HUDEP-2 (cell line): ENCODE data around the gene SNAPC4.

Source experiments
- DNase-seq, 76 experiments: peaks; one replicate each; lab custom pipeline; 2025; ENCODE audit not compliant: unreplicated experiment in 76 of 76; lab: John Stamatoyannopoulos, UW

The SNAPC4 gene

GRCh38 chr9:136373300-136374182, 26.4 kb downstream of the SNAPC4 start, which contains the start of gene CARD9:
CARD9 (minus strand) TSS chr9:136373669; CDS start chr9:136372078, 1,591 bp downstream.
- no peak for DNase-seq

DNA sequence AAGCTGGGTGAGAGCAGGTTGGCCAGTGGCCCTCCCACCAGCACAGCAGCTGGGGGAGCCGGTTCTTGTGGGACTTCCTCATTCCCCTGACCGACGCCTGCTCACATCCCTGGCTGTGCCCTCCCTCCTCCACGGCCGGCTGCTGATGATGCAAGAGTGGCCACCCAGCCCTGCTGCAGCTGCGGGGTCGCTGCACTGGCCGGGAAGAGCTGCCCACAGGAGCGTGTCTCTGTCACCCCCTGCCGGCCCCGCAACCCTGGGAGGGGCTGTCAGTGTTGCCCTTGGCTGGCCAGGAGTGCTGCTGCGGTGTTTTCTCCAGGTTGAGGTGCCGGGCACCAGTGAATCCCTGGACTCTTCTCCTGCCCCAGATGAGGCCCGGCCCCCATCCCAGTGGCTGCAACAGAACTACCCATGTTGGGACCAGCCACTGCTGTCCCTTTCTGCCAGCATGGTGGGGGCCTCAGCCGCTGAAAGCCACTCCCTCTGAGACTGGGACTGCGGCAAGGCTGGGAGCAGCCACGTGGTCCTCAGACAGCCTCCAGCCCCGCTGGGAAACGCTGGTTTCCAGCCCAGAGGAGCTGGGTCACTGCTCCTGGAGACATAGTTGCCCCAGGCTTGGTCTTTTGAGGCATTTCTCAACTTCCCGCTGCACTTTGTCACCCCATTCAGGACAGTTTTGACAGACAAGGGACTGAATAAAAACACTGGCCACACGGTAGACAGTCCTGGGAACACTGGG, 27.2 kb downstream of the SNAPC4 start:
- DNase-seq, result peak in 9 of 76 experiments; percentile 5 to 41 (median 11)

DNA sequence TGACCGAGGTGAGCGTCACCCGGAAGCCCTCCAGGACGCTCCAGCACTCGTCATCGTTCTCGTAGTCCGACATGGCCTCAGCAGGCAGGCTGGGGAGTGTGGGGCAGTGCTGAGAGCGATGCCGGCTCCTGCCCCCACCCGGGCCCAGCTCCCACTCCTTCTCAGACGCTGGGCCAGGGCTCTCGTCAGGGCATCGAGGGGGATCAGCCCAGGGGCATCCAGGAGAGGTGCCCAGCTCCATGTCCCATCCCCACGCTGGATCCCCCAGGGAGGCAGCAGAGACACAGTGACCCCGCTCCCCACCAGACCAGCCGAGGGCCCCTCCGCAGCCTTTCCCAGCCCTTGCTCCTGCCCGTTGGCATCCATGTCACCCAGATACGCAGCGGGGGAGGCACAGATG, 28.0 kb downstream of the SNAPC4 start:
- no peak for DNase-seq

DNA sequence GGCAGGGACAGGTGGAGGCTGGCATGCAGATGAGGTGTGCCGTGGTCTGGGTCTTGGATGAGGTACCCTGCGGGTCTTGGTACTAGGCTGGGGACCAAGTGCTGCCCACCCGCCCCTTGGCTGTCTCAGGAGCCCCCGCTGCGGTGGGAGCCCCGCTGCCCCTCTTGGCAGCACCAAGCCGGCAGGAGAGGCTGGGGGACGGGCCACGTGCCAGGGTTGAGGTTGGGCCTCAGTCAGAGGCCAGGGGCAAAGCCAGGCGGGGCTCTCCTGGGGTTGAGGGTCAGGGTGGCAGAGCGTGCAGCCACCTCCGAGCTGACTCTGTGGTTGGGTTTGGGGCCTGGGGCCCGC, 28.5 kb downstream of the SNAPC4 start:
- no peak for DNase-seq

GRCh38 chr9:136370687-136371532, 29.1 kb downstream of the SNAPC4 start:
- DNase-seq, result no peak

GRCh38 chr9:136370037-136370436, 29.9 kb downstream of the SNAPC4 start:
- DNase-seq, result no peak

GRCh38 chr9:136368190-136368589, 31.8 kb downstream of the SNAPC4 start:
- no peak for DNase-seq

DNA sequence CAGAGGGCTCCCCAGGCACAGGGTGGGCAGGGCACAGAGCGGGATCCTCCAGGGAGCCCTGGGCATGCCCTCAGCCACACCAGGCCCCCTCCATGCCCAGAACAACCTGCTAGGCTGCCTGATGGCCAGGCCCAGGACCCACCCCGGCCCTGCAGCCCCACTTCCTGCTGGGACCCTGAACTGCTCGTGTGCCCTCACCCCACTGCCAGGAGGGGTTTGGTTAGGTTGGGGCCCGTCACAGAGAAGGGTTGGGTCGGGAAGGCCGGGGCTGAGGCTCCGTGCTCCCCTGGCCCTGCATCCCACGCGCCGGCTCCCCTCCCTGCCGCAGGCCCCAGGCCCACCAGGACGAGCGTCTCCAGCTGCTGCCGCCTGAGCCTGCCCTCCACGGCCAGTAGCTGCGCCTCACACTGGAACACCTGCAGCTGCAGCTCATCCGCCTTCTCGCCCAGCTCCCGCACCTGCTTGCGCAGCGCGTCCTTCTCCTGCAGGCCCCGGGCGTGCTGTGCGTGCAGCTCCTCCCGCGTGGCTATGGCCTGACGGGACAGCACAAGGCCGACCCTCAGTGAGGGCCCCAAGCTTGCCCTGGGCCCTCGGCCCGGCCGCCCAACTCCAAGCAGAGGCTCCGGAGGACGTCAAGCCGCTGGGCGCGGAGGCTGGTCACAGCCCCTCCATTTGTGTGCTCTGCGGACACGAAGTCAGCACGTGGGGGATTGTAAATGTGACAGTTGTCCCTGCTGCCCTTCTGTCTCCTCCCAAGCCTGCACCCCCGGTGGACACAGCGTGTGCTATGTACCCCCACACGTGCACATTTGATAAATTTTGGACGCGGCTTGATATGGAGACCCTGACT, 32.4 kb downstream of the SNAPC4 start:
- DNase-seq, result no peak

DNA sequence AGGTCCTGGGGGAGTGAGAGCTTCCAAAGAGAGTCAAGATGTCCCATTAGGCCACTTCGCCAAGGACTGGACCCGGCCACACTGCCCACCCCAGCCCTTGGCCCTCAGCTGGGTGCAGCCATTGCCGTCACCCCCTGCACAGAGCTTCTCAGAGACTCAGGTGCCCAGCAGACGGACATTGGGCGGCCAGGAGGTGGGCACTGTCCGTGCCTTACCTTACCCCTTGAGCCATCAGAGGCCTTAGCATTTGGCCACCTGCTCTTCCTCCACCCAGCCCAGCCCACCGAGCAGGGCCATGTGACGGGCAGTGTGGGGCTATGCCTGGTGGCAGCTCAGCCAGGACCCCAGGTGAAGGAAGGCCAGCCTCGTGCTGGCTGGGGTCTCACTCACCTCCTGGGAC, 33.1 kb downstream of the SNAPC4 start:
- no peak for DNase-seq

GRCh38 chr9:136365775-136366222, 34.2 kb downstream of the SNAPC4 start:
- no peak for DNase-seq

DNA sequence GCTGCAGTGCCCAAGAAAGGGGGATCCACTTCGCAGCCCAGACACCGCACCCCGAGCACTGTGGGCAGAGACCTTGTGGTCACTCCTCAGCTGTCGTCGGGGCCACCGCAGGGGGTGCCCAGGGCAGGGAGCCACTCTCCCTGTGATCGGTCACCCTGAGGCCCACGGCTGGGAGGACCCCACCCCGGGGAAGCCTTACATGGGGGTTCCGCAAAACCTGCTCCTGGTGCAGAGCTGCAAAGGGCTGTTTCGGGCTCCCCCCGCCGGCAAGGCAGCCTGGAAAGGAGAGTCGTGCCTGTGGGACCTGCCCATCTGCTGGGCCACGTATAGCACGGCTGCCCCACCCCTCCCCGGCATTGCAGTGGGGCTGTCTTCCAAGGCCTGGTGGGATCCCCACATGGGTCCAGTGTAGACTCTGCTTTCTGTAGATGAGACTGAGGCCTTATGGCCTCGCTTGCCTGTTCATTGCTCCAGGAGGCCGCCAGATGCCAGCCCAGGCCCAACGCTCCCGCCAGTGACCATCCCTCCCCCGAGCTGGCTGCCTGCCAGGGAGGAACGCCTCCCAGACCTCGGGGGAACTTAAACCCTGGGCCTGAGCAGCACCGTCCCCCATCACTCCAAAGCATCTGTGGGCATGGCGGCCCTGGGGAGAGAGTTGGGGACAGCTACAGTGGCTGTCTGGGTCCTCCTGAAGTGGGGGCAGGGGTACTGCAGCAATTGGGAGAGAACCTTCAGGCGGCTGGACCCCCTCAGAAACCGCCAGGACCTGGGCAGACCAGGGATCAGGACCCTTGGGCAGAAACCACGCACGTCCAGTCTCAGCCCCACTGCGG, 34.8 kb downstream of the SNAPC4 start:
- peak in 23 of 76 experiments; percentile 5 to 63 (median 27) for DNase-seq

- DNase-seq, result peak in 17 of 76 experiments; percentile 6 to 80 (median 34)
Observed at GRCh38 chr9:136363949-136364748, 35.8 kb downstream of the SNAPC4 start.

- peak; percentile 22 to 98 (median 95) for DNase-seq
Observed at GRCh38 chr9:136363106-136363948, 36.6 kb downstream of the SNAPC4 start, which contains the start of gene DNLZ. DNLZ (minus strand) TSS chr9:136363744; CDS start chr9:136363714, 30 bp downstream.

DNA sequence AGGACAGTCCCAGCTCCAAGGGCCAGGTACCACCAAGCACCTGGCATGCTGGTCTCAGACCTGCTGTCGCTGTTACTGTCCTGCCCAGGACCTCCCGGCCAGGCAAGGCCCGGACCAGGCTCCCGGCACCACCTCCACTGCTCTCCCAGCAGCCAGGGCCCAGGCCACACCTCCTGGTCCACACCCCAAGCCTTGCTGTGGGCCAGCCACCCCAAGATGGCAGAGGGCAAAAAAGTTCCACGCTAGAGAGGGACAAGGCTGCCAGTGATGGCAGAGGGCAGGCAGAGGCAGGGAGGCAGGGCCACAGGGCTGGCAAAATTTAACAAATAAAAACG, 37.6 kb downstream of the SNAPC4 start:
- peak in 3 of 76 experiments; percentile 10 to 41 (median 11) for DNase-seq

- DNase-seq, result peak in 1 of 76 experiments; percentile 41
Observed at GRCh38 chr9:136361754-136362449, 38.1 kb downstream of the SNAPC4 start.

DNA sequence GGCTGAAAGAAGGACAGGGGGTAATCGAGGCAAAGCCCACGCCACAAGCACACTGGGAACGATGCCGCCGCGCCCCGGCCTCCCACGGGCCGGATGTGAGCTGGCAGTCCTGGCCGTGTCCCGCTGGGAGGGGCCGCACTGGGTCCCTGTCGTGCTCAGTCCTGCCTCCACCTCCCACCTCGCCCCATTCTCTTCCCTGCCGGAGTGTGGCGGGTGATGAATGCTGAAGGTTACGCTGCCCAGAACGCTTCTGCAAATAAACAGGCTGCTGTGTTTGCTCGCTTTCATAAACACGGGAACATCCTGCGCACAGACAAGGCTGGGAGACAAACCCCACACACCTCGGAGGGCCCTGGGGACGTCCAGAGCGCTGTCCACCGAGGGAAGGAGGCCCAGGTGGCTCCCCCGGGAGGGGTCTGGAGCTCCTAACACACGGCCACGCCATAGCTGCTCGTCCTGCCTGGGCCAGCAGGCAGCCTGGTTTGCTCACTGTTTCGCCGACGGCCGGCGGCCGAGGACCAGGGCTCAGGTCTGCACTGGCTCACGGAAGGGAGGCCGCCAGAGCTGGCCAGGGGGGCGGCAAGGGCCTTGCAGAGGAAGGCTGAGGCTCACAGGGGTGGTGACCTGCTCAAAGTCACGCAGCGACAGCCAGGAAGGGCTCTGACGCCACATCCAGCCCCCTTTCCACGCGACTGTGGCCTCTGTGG, 38.8 kb downstream of the SNAPC4 start:
- no peak for DNase-seq
